HEK293T (cell line): ENCODE data around the gene SCRN1.

Experiments
- CTCF ChIA-PET: fragments of 350-600 bp; formaldehyde crosslinking; extraction: SDS; loops from one replicate; lab custom pipeline; 2021; ENCODE audit warnings: antibody characterized with exemption, inconsistent platforms; lab: Yijun Ruan, JAX
- POLR2A ChIA-PET: fragments of 350-600 bp; formaldehyde crosslinking; extraction: SDS; loops from one replicate; lab custom pipeline; 2020; ENCODE audit warnings: antibody characterized with exemption, inconsistent platforms; lab: Yijun Ruan, JAX
- DNase-seq: peaks from one replicate; pipeline ENCODE4 v3.0.0; 2012; ENCODE audit warnings: mixed read lengths; ENCODE audit errors: extremely low spot score
- ARNT ChIP-seq: fragments of 450-650 bp; IDR thresholded peaks from 2 replicates; pipeline ENCODE4 v1.6.1; 2017; ENCODE audit warnings: mild to moderate bottlenecking
- BHLHE40 ChIP-seq: fragments of 450-650 bp; IDR thresholded peaks from 2 replicates; pipeline ENCODE4 v1.6.1; 2016; ENCODE audit warnings: mild to moderate bottlenecking, moderate library complexity, borderline replicate concordance
- CTBP1 ChIP-seq: fragments of 450-650 bp; IDR thresholded peaks from 2 replicates; pipeline ENCODE4 v1.6.1; 2016; ENCODE audit warnings: borderline replicate concordance
- ELF4 ChIP-seq: fragments of 450-650 bp; IDR thresholded peaks from 2 replicates; pipeline ENCODE4 v1.6.1; 2017; ENCODE audit warnings: antibody characterized with exemption
- FOXA1 ChIP-seq: fragments of 450-650 bp; IDR thresholded peaks from 2 replicates; pipeline ENCODE4 v1.6.1; 2016; ENCODE audit warnings: mild to moderate bottlenecking
- FOXK2 ChIP-seq: fragments of 450-650 bp; IDR thresholded peaks from 2 replicates; pipeline ENCODE4 v1.6.1; 2016; ENCODE audit warnings: mild to moderate bottlenecking
- FOXM1 ChIP-seq: fragments of 450-650 bp; IDR thresholded peaks from 2 replicates; pipeline ENCODE4 v1.6.1; 2017; ENCODE audit warnings: mild to moderate bottlenecking, borderline replicate concordance
- HDGF ChIP-seq: fragments of 450-650 bp; IDR thresholded peaks from 2 replicates; pipeline ENCODE4 v1.6.1; 2017; ENCODE audit warnings: antibody characterized with exemption, borderline replicate concordance
- L3MBTL2 ChIP-seq: fragments of 450-650 bp; conservative IDR thresholded peaks from 2 replicates; pipeline ENCODE4 v1.6.1; 2016; ENCODE audit warnings: mild to moderate bottlenecking
- LEF1 ChIP-seq: fragments of 450-650 bp; IDR thresholded peaks from 2 replicates; pipeline ENCODE4 v1.6.1; 2017; ENCODE audit warnings: mild to moderate bottlenecking, borderline replicate concordance
- NFRKB ChIP-seq: fragments of 450-650 bp; IDR thresholded peaks from 2 replicates; pipeline ENCODE4 v1.6.1; 2016; ENCODE audit warnings: mild to moderate bottlenecking, moderate library complexity
- PKNOX1 ChIP-seq: fragments of 450-650 bp; IDR thresholded peaks from 2 replicates; pipeline ENCODE4 v1.6.1; 2016
- SP1 ChIP-seq: fragments of 450-650 bp; IDR thresholded peaks from 2 replicates; pipeline ENCODE4 v1.6.1; 2017
- SUZ12 ChIP-seq: fragments of 450-650 bp; IDR thresholded peaks from 2 replicates; pipeline ENCODE4 v1.6.1; 2016; ENCODE audit warnings: mild to moderate bottlenecking
- TARDBP ChIP-seq: fragments of 450-650 bp; IDR thresholded peaks from 2 replicates; pipeline ENCODE4 v1.6.1; 2016
- ZNF384 ChIP-seq: fragments of 450-650 bp; IDR thresholded peaks from 2 replicates; pipeline ENCODE4 v1.6.1; 2016

SCRN1 gene

GRCh38 chr7:30003098-30003497 is 13.5 kb upstream of the SCRN1 start:
- ChIA-PET POLR2A (no interaction called here), CTCF (interaction anchor here (0.6 kb wide), 1 partner anchor 1043 kb away, joined by 7 read pairs; no protein-coding TSS in a partner anchor)
- no peak for DNase-seq
- no peak for TF ChIP-seq HDGF

GRCh38 chr7:30001998-30002397 is 12.4 kb upstream of the SCRN1 start:
- DNase-seq, result no peak
- ChIA-PET POLR2A (interaction anchor here (1.0 kb wide), 1 partner anchor 27 kb away, joined by 4 read pairs; no protein-coding TSS in a partner anchor), CTCF (no interaction called here)
- TF ChIP-seq HDGF (no peak), PKNOX1 (no peak), FOXA1 (no peak), BHLHE40 (no peak), LEF1 (no peak), SUZ12 (no peak), FOXM1 (no peak), ELF4 (no peak), NFRKB (no peak), TARDBP (no peak), L3MBTL2 (no peak), FOXK2 (no peak), CTBP1 (no peak), SP1 (no peak)

- DNase-seq, result no peak
- ChIA-PET CTCF (no interaction called here), POLR2A (no interaction called here)
- TF ChIP-seq LEF1 (no peak), NFRKB (no peak), CTBP1 (no peak), SUZ12 (no peak), SP1 (no peak), TARDBP (no peak), ARNT (no peak)
Observed at GRCh38 chr7:29998489-29998888, 8.9 kb upstream of the SCRN1 start.

GRCh38 chr7:29996321-29996720 is 6.7 kb upstream of the SCRN1 start:
- DNase-seq, result no peak
- CTCF ChIA-PET, result no interaction called here
- TF ChIP-seq TARDBP (no peak), FOXA1 (no peak), SP1 (no peak), ELF4 (no peak), FOXK2 (no peak), FOXM1 (no peak)
- POLR2A ChIA-PET, result no interaction called here

- POLR2A ChIA-PET, result no interaction called here
- CTCF ChIA-PET, result no interaction called here
- no peak for DNase-seq
- TF ChIP-seq ARNT (no peak), HDGF (no peak), BHLHE40 (no peak), SUZ12 (no peak)
Observed at GRCh38 chr7:29995652-29996051, 6.1 kb upstream of the SCRN1 start.

GRCh38 chr7:29993140-29993539 is 3.5 kb upstream of the SCRN1 start:
- ChIA-PET POLR2A (no interaction called here), CTCF (no interaction called here)
- TF ChIP-seq L3MBTL2 (no peak), TARDBP (no peak), SP1 (no peak), FOXM1 (no peak), ARNT (no peak), FOXA1 (no peak), ELF4 (no peak), FOXK2 (no peak), LEF1 (no peak), CTBP1 (no peak), NFRKB (no peak), HDGF (no peak)
- no peak for DNase-seq

- POLR2A ChIA-PET, result no interaction called here
- CTCF ChIA-PET, result interaction anchor here (0.7 kb wide), 1 partner anchor 14 kb away, joined by 3 read pairs; no protein-coding TSS in a partner anchor
- DNase-seq, result no peak
- no peak for TF ChIP-seq FOXA1
- no peak for TF ChIP-seq FOXK2
- no peak for TF ChIP-seq L3MBTL2
- no peak for TF ChIP-seq ELF4
- no peak for TF ChIP-seq FOXM1
- no peak for TF ChIP-seq TARDBP
- no peak for TF ChIP-seq HDGF
- no peak for TF ChIP-seq NFRKB
- TF ChIP-seq SP1, result no peak
- no peak for TF ChIP-seq ARNT
- TF ChIP-seq CTBP1, result no peak
- TF ChIP-seq PKNOX1, result no peak
- no peak for TF ChIP-seq BHLHE40
- TF ChIP-seq LEF1, result no peak
- no peak for TF ChIP-seq SUZ12
- TF ChIP-seq ZNF384, result no peak
Observed at GRCh38 chr7:29991937-29992336, 2.3 kb upstream of the SCRN1 start.
